ENCODE results near the gene MAN1B1.

The MAN1B1 gene

GRCh38 chr9:137148661-137149060, 61.9 kb downstream of the MAN1B1 start:
- Histone ChIP-seq H3K18ac (ENCODE audit: low read length) (no peak overlapping the region), H3K27ac (ENCODE audit: low read depth, low read length) (no peak overlapping the region), H3K14ac (ENCODE audit: low read length) (no peak overlapping the region), H2BK120ac (ENCODE audit: insufficient read depth, low read length, poor library complexity) (no peak overlapping the region), H3K23ac (ENCODE audit: low read length) (no peak overlapping the region), H4K8ac (ENCODE audit: low read depth, low read length) (no peak overlapping the region), H3K4me1 (ENCODE audit: control insufficient read depth in 1 of 2, insufficient read depth in 2 of 2, low read length in 2 of 2) (no peaks in the 10 kb centered on the region), H2AK5ac (ENCODE audit: low read length) (no peak overlapping the region), H3K4me3 (ENCODE audit: low read depth, low read length) (no peak overlapping the region), H4K91ac (ENCODE audit: low read depth, low read length) (no peak overlapping the region), H3K27me3 (ENCODE audit: insufficient read depth, low read length) (no peaks in the 10 kb centered on the region), H4K12ac (ENCODE audit: low read depth, low read length) (no peak overlapping the region), H3K9ac (ENCODE audit: low read length) (no peak overlapping the region), H3K79me2 (ENCODE audit: control insufficient read depth, insufficient read depth, low read length, poor library complexity) (no peaks in the 10 kb centered on the region), H2AFZ (ENCODE audit: insufficient read depth, low read length, poor library complexity) (no peak overlapping the region), H3K79me1 (ENCODE audit: low read length) (no peaks in the 10 kb centered on the region), H2BK5ac (ENCODE audit: low read depth, low read length, poor library complexity) (no peak overlapping the region), H2BK12ac (ENCODE audit: low read length) (no peak overlapping the region), H3K4me2 (ENCODE audit: low read length) (no peak overlapping the region), H3K36me3 (ENCODE audit: control insufficient read depth in 1 of 2, insufficient read depth in 2 of 2, low read length in 2 of 2) (no peaks in the 10 kb centered on the region), H3K4ac (ENCODE audit: low read depth, low read length) (no peak overlapping the region), H3K9me3 (ENCODE audit: insufficient read depth, low read depth, low read length) (peaks cover 20% of the 10 kb centered on the region)
- no peak for DNase-seq
- no CpG with 5 or more reads among the region's 19 CpGs for WGBS (ENCODE audit: extremely low coverage, insufficient coverage, insufficient read length)

DNA sequence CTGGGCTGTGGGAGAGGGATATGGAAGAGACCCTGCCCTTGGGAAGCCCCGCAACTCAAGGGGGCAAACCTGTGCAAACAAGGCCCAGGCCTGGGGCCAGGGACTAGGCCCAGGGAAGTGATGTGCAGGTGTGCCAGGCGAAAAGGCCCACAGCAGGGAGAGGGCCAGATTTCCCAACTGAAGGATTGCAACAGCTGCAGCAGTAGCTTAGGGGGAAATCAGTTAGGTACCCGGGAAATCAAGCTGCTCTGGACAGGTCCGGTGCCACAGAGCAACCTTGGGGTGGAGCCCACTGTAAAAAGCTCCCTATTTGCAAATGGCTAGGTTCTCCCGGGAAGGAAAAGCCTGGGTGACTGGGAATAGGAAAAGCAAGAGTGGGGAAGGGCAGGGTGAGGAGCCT, 62.6 kb downstream of the MAN1B1 start:
- Histone ChIP-seq H3K9ac (ENCODE audit: low read length) (no peak overlapping the region), H4K91ac (ENCODE audit: low read depth, low read length) (no peak overlapping the region), H4K12ac (ENCODE audit: low read depth, low read length) (no peak overlapping the region), H3K79me1 (ENCODE audit: low read length) (no peaks in the 10 kb centered on the region), H3K27ac (ENCODE audit: low read depth, low read length) (no peak overlapping the region), H2AFZ (ENCODE audit: insufficient read depth, low read length, poor library complexity) (no peak overlapping the region), H3K18ac (ENCODE audit: low read length) (no peak overlapping the region), H3K14ac (ENCODE audit: low read length) (no peak overlapping the region), H2BK12ac (ENCODE audit: low read length) (no peak overlapping the region), H3K4me1 (ENCODE audit: control insufficient read depth in 1 of 2, insufficient read depth in 2 of 2, low read length in 2 of 2) (no peaks in the 10 kb centered on the region), H2AK5ac (ENCODE audit: low read length) (no peak overlapping the region), H3K79me2 (ENCODE audit: control insufficient read depth, insufficient read depth, low read length, poor library complexity) (no peaks in the 10 kb centered on the region), H3K23ac (ENCODE audit: low read length) (no peak overlapping the region), H3K27me3 (ENCODE audit: insufficient read depth, low read length) (no peaks in the 10 kb centered on the region), H2BK5ac (ENCODE audit: low read depth, low read length, poor library complexity) (no peak overlapping the region), H4K8ac (ENCODE audit: low read depth, low read length) (no peak overlapping the region), H3K9me3 (ENCODE audit: insufficient read depth, low read depth, low read length) (peaks cover 20% of the 10 kb centered on the region), H3K4me3 (ENCODE audit: low read depth, low read length) (no peak overlapping the region), H3K4ac (ENCODE audit: low read depth, low read length) (no peak overlapping the region), H3K4me2 (ENCODE audit: low read length) (no peak overlapping the region), H2BK120ac (ENCODE audit: insufficient read depth, low read length, poor library complexity) (no peak overlapping the region), H3K36me3 (ENCODE audit: control insufficient read depth in 1 of 2, insufficient read depth in 2 of 2, low read length in 2 of 2) (no peaks in the 10 kb centered on the region)
- DNase-seq = no peak
- WGBS (ENCODE audit: extremely low coverage, insufficient coverage, insufficient read length) = no CpG with 5 or more reads among the region's 5 CpGs

DNA sequence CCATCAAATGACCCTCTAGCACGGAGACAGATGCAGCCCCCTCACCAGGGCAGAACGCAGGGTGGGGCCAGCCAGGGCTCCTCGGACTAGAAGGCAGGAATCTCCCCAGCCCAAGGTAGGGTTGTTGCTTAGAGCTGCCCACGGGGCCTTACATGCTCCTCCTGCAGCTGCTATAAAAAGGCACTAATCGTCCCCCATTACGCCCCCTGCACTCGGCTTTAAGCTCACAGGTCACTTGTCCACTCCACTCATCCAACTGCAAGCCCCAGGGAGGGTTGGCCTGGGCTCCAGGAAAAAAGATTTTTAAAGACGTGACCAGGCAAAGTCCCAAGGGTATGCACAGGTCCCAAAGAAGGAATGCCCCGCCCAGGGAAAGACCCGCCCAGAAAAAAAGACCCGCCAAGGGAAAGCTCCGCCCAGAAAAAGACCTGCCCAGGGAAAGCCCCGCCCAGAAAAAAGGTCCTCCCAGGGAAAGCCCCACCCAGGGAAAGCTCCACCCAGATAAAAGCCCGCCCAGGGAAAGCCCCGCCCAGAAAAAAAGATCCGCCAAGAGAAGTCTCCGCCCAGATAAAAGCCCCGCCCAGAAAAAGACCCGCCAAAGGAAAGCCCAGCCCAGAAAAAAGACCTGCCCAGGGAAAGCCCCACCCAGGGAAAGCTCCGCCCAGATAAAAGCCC, 63.3 kb downstream of the MAN1B1 start:
- H3K9me3 ChIP-seq (ENCODE audit: insufficient read depth, low read depth, low read length) = peaks cover 20% of the 10 kb centered on the region
- H2BK12ac ChIP-seq (ENCODE audit: low read length) = no peak overlapping the region
- no peak overlapping the region for H3K27ac ChIP-seq (ENCODE audit: low read depth, low read length)
- H2BK120ac ChIP-seq (ENCODE audit: insufficient read depth, low read length, poor library complexity) = no peak overlapping the region
- no peaks in the 10 kb centered on the region for H3K36me3 ChIP-seq (ENCODE audit: control insufficient read depth in 1 of 2, insufficient read depth in 2 of 2, low read length in 2 of 2)
- DNase-seq = no peak
- no peak overlapping the region for H3K18ac ChIP-seq (ENCODE audit: low read length)
- no peak overlapping the region for H4K91ac ChIP-seq (ENCODE audit: low read depth, low read length)
- no peak overlapping the region for H2AK5ac ChIP-seq (ENCODE audit: low read length)
- H3K4ac ChIP-seq (ENCODE audit: low read depth, low read length) = no peak overlapping the region
- no peaks in the 10 kb centered on the region for H3K79me2 ChIP-seq (ENCODE audit: control insufficient read depth, insufficient read depth, low read length, poor library complexity)
- H3K23ac ChIP-seq (ENCODE audit: low read length) = no peak overlapping the region
- no peaks in the 10 kb centered on the region for H3K27me3 ChIP-seq (ENCODE audit: insufficient read depth, low read length)
- H3K9ac ChIP-seq (ENCODE audit: low read length) = no peak overlapping the region
- no peak overlapping the region for H4K12ac ChIP-seq (ENCODE audit: low read depth, low read length)
- H4K8ac ChIP-seq (ENCODE audit: low read depth, low read length) = no peak overlapping the region
- no peak overlapping the region for H3K4me2 ChIP-seq (ENCODE audit: low read length)
- no peak overlapping the region for H2BK5ac ChIP-seq (ENCODE audit: low read depth, low read length, poor library complexity)
- WGBS (ENCODE audit: extremely low coverage, insufficient coverage, insufficient read length) = no CpG with 5 or more reads among the region's 20 CpGs
- H3K4me3 ChIP-seq (ENCODE audit: low read depth, low read length) = no peak overlapping the region
- H2AFZ ChIP-seq (ENCODE audit: insufficient read depth, low read length, poor library complexity) = no peak overlapping the region
- H3K79me1 ChIP-seq (ENCODE audit: low read length) = no peaks in the 10 kb centered on the region
- no peaks in the 10 kb centered on the region for H3K4me1 ChIP-seq (ENCODE audit: control insufficient read depth in 1 of 2, insufficient read depth in 2 of 2, low read length in 2 of 2)
- H3K14ac ChIP-seq (ENCODE audit: low read length) = no peak overlapping the region

GRCh38 chr9:137150617-137151457, 64.1 kb downstream of the MAN1B1 start:
- Histone ChIP-seq H4K91ac (ENCODE audit: low read depth, low read length) (no peak overlapping the region), H3K79me2 (ENCODE audit: control insufficient read depth, insufficient read depth, low read length, poor library complexity) (no peaks in the 10 kb centered on the region), H3K23ac (ENCODE audit: low read length) (no peak overlapping the region), H2BK12ac (ENCODE audit: low read length) (no peak overlapping the region), H2BK5ac (ENCODE audit: low read depth, low read length, poor library complexity) (no peak overlapping the region), H3K36me3 (ENCODE audit: control insufficient read depth in 1 of 2, insufficient read depth in 2 of 2, low read length in 2 of 2) (no peaks in the 10 kb centered on the region), H3K27me3 (ENCODE audit: insufficient read depth, low read length) (no peaks in the 10 kb centered on the region), H3K4me3 (ENCODE audit: low read depth, low read length) (no peak overlapping the region), H3K4me2 (ENCODE audit: low read length) (no peak overlapping the region), H4K8ac (ENCODE audit: low read depth, low read length) (no peak overlapping the region), H3K4me1 (ENCODE audit: control insufficient read depth in 1 of 2, insufficient read depth in 2 of 2, low read length in 2 of 2) (no peaks in the 10 kb centered on the region), H3K9ac (ENCODE audit: low read length) (no peak overlapping the region), H3K79me1 (ENCODE audit: low read length) (no peaks in the 10 kb centered on the region), H3K14ac (ENCODE audit: low read length) (no peak overlapping the region), H3K4ac (ENCODE audit: low read depth, low read length) (no peak overlapping the region), H2AK5ac (ENCODE audit: low read length) (no peak overlapping the region), H2AFZ (ENCODE audit: insufficient read depth, low read length, poor library complexity) (no peak overlapping the region), H3K18ac (ENCODE audit: low read length) (no peak overlapping the region), H4K12ac (ENCODE audit: low read depth, low read length) (no peak overlapping the region), H2BK120ac (ENCODE audit: insufficient read depth, low read length, poor library complexity) (no peak overlapping the region), H3K27ac (ENCODE audit: low read depth, low read length) (no peak overlapping the region), H3K9me3 (ENCODE audit: insufficient read depth, low read depth, low read length) (peaks cover 20% of the 10 kb centered on the region)
- DNase-seq = peak; percentile 21 to 44
- WGBS (ENCODE audit: extremely low coverage, insufficient coverage, insufficient read length) = no CpG with 5 or more reads among the region's 34 CpGs

All from trophoblast cell (in vitro differentiated cells and primary cell).